Activated CD8-positive, alpha-beta memory T cell treated with anti-CD3 and anti-CD28 coated beads for 24 hours (primary cell): Measurements from ENCODE around the gene OLIG1.

Experiments used
- DNase-seq: peaks from one replicate; pipeline ENCODE4 v3.0.0-alpha.2; 2020

The OLIG1 gene

GRCh38 chr21:33105088-33105487 is 35.1 kb downstream of the OLIG1 start:
- no peak for DNase-seq

GRCh38 chr21:33108228-33108627 is 38.3 kb downstream of the OLIG1 start:
- no peak for DNase-seq

DNA sequence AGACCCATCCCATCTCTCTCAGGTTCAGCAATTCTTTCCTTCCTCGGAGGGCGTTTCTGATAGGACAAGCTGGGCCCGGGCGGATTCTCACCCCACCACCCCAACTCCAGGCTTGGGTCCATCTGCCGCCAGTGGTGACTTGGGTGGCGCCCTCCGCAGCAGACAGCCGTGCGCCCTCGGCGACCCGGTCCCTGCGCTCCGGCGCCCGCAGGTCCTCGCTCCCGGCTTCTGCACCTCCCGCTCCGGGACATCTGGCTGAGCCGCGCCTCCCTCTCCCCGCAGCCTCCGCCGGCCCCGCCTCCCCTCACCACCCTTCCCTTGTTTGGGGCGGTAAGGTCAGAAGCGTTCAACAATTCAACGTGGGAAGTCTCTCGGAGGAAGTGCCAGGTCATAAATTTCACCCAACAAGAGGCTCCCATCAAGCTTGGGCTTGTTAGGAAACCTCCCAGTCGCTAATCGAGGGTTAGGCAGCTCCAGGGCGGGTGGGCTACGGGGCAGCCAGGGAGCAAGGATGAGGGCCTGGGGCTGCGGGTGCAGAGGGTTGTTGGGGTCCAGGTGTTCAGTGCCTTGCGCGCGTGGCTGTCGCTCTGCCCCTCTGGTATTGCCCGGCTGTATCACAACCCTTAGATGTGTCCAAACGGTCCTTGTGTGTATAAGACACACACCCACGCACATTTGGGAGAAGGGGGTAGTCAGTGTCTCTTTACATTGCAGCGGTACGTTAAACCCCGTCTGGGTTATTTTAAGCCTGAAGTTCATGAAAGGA is 39.8 kb downstream of the OLIG1 start:
- peak; percentile 61 for DNase-seq

GRCh38 chr21:33110340-33110715 is 40.4 kb downstream of the OLIG1 start:
- no peak for DNase-seq

DNA sequence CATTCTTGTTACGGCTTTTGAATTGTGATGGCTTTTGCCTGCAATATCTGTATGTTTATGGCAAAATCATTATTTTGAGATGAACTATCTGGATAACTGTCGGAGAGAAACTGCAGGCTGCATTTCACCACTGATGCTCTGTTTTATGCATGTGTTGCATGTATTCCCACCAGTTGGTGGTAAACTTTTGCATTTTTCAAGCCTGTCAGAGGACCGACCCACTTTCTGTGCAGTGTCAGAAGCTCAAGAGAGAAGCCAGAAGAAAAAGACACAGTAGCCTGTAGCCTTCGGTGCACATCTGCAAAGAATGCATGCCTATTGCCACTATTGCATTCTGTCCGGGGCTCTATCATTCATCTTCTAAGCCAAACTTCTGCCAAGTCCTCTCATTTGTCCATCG is 41.6 kb downstream of the OLIG1 start:
- DNase-seq = no peak

DNA sequence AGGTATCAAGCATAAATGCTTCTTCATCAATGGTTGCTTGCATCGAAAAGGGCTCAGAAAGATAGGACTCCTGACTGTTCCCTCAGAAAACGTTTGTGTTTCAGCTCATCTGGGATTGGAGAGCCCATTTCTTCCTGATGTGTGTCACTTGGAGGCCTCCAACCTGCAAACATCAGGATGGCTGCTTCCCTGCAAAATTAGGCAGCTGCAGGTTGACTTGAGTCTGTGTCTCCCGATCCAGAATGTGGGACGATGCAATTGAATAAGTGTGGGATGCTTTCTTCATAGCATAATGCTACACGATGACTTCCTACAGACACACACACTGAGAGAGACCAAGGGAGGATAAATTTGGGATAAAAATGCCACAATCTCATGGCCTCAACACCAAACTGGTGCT is 42.2 kb downstream of the OLIG1 start:
- DNase-seq = no peak

- no peak for DNase-seq
Observed at GRCh38 chr21:33112681-33113080, 42.7 kb downstream of the OLIG1 start.

GRCh38 chr21:33113131-33113530 is 43.2 kb downstream of the OLIG1 start:
- DNase-seq = no peak

DNA sequence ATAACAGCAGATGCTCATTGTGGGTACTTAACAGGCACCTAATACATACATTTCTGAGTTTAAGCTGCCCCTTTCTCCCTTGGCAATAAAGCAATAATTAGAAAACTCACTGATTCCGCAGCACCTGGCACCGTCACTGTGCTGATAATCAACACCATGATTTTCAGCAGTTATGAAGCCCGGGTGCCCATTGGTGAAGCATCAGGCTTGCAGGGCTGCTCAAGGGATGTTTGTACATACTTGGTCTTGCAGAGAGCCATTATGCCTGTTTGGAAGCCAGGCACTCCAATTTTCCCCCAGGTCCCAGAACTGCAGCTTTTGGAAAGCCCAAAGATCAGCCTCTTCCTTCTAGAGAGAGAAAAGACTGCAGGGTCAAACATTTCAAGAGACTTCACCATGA is 44.3 kb downstream of the OLIG1 start:
- no peak for DNase-seq

DNA sequence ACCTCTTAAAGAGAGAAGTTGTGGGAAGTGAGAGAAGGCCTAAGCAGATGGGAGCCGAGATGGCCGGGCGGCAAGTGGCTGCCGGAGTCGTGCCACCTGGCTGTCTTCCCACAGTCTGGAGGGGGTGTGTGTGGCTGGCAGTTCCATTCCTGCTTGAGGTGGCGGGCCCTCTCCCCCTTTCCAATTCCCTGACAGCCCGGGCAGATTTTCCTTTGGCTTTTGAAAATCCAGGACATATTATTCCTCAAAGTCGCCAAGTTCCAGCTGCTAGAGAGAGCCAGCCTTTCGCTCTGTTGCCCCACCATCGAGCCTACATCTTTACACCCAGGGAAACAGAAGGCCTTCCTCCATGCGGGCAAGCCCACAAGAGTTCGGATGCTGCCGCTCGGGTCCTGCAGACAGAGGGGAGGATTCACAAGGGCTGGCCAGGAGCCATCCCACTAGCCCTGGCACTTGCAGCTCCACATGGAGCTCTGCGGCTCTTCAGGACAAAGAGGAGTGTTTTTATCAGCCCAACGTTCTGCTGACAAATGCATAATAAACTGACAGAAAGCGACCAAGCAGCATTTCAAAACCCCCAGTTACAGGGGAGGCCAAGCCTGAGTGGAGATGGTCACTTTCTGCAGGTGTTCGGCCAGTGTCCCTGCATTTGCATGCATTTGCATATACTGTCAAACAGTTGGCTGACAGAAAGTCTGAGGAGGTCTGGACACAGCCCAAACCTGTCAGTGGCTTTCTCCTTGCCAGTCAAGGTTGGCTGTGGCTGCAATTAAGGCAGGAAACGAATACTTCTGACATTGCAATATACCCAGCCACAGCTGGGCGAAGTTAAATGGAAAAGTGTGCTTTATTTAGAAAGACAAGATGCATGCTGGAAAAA is 45.9 kb downstream of the OLIG1 start:
- no peak for DNase-seq

DNA sequence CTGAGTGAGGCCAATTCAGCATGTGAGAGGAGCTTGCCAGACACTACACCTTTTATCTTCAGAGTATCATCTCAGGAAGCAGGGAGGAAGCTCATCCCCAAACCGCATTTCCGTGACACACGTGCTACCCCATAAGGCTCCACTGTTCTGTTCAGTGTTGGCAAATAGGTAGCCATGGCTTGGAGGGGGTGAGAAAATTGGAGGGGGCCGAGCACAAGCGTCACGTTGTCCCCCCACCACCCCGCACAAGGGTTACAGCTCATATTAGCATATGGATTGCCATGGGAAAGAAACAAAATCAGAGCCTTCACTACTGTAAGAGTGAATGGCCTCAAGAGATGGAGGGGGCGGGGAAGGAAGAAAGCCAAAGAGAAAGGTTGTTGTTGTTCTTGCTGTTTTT is 46.7 kb downstream of the OLIG1 start:
- DNase-seq = no peak

- no peak for DNase-seq
Observed at GRCh38 chr21:33117101-33117888, 47.4 kb downstream of the OLIG1 start.
